ENCODE results near the gene NOX1.

DNA sequence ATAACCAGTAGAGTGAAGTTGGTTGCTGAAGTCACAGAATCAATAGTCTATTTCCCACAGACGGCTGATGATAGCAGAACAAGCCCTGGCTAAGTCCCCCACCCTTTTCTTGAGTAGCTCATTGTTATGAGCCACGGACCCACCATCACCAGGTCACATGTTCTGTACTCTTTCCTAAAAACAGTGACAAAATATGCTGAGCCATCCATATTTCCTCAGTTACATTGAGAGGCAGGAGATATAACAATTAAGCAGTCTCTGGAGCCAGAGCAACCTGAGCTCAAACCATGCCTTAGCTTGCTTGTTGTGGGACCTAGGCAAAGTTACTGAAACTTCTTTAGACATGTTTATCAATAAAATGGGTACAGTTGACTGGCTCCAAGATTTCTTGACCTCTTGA is 56.8 kb downstream of the NOX1 start:
- TF ChIP-seq, protein P1, sequence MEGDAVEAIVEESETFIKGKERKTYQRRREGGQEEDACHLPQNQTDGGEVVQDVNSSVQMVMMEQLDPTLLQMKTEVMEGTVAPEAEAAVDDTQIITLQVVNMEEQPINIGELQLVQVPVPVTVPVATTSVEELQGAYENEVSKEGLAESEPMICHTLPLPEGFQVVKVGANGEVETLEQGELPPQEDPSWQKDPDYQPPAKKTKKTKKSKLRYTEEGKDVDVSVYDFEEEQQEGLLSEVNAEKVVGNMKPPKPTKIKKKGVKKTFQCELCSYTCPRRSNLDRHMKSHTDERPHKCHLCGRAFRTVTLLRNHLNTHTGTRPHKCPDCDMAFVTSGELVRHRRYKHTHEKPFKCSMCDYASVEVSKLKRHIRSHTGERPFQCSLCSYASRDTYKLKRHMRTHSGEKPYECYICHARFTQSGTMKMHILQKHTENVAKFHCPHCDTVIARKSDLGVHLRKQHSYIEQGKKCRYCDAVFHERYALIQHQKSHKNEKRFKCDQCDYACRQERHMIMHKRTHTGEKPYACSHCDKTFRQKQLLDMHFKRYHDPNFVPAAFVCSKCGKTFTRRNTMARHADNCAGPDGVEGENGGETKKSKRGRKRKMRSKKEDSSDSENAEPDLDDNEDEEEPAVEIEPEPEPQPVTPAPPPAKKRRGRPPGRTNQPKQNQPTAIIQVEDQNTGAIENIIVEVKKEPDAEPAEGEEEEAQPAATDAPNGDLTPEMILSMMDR (conservative IDR thresholded peaks at IDR 0.05), result no peak
- no peak for TF ChIP-seq EZH2 (IDR thresholded peaks at IDR 0.05; ENCODE audit: low read depth)

All from PC-9 (cell line).